ENCODE data around the gene RTL1. TPM values are rescaled to one million over a fixed set of nuclear protein-coding genes. Genes with fewer than 3 reads are reported as not detected.

RTL1 gene
- polyA plus RNA-seq, 1 of the 3 experiments (the other 2 are of a cell fraction) = 0.07 TPM

DNA sequence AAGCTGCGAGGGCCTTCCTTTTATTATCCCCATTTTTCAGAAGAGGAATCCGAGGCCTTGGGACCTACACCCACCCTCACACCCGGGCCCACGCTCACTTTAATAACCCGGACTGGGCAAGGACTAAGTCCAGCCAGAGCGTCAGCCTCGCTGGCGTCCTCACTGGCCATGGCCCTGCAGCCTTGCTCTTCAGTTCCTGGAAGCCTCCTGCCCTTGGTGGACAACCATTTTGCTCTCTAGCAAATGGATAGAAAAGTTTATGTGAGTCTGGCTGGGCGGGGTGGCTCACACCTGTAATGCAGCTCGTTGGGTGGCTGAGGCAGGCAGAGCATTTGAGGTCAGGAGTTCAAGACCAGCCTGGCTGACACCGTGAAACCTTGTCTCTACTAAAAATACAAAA, 9.8 kb downstream of the RTL1 start:
- CTCF ChIA-PET = interaction anchor here (1.2 to 1.4 kb wide), 2 partner anchors 165 to 341 kb away, joined by 3 to 4 read pairs; no protein-coding TSS in a partner anchor
- no peaks in the 10 kb centered on the region for H3K36me3 ChIP-seq (replicated peaks in 1 of 2; ENCODE audit: control insufficient read depth in 1 of 2, insufficient read depth in 2 of 2, low read length in 1 of 2)
- no peak overlapping the region for H3K9ac ChIP-seq
- POLR2A ChIA-PET = no interaction called here
- 44% methylated on average over 11 of the region's 11 CpGs for WGBS (ENCODE audit: low lambda C conversion rate)
- no peaks in the 10 kb centered on the region for H3F3A ChIP-seq (replicated peaks; ENCODE audit: insufficient read depth)
- no peak overlapping the region for H3K4me2 ChIP-seq
- no peaks in the 10 kb centered on the region for H4K20me1 ChIP-seq (ENCODE audit: insufficient read depth)
- H3K79me2 ChIP-seq (ENCODE audit: insufficient read depth) = no peaks in the 10 kb centered on the region
- H2AFZ ChIP-seq (ENCODE audit: low read depth) = no peak overlapping the region
- no peaks in the 10 kb centered on the region for H3K9me3 ChIP-seq
- H3K4me1 ChIP-seq (ENCODE audit: control insufficient read depth in 1 of 2, insufficient read depth in 2 of 2, low read depth in 1 of 2, low read length in 1 of 2) = peaks cover 0 to 76% of the 10 kb centered on the region in 2 experiments; a peak in 3 of 4 replicates
- H3K9me2 ChIP-seq = no peaks in the 10 kb centered on the region
- H3K27ac ChIP-seq (ENCODE audit: low read depth in 2 of 2, low read length in 1 of 2) = no peak overlapping the region; a peak in 1 of 4 replicates
- no peak for DNase-seq
- H3K4me3 ChIP-seq (ENCODE audit: low read depth in 2 of 2, low read length in 1 of 2) = no peak overlapping the region
- H3K27me3 ChIP-seq (ENCODE audit: insufficient read depth) = no peaks in the 10 kb centered on the region
- no peak for TF ChIP-seq EZH2phosphoT487 (IDR thresholded peaks at IDR 0.05; ENCODE audit: borderline replicate concordance, low read depth)
- TF ChIP-seq, protein P1, sequence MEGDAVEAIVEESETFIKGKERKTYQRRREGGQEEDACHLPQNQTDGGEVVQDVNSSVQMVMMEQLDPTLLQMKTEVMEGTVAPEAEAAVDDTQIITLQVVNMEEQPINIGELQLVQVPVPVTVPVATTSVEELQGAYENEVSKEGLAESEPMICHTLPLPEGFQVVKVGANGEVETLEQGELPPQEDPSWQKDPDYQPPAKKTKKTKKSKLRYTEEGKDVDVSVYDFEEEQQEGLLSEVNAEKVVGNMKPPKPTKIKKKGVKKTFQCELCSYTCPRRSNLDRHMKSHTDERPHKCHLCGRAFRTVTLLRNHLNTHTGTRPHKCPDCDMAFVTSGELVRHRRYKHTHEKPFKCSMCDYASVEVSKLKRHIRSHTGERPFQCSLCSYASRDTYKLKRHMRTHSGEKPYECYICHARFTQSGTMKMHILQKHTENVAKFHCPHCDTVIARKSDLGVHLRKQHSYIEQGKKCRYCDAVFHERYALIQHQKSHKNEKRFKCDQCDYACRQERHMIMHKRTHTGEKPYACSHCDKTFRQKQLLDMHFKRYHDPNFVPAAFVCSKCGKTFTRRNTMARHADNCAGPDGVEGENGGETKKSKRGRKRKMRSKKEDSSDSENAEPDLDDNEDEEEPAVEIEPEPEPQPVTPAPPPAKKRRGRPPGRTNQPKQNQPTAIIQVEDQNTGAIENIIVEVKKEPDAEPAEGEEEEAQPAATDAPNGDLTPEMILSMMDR (IDR thresholded peaks at IDR 0.05) = no peak

GRCh38 chr14:100893228-100893601, 10.3 kb downstream of the RTL1 start:
- Histone ChIP-seq H3K36me3 (replicated peaks in 1 of 2; ENCODE audit: control insufficient read depth in 1 of 2, insufficient read depth in 2 of 2, low read length in 1 of 2) (no peaks in the 10 kb centered on the region), H3K27ac (ENCODE audit: low read depth in 2 of 2, low read length in 1 of 2) (peak overlapping the region in 1 of 2 experiments; percentile 43; a peak in 1 of 4 replicates), H3K79me2 (ENCODE audit: insufficient read depth) (no peaks in the 10 kb centered on the region), H3K9ac (no peak overlapping the region), H3K4me2 (no peak overlapping the region), H2AFZ (ENCODE audit: low read depth) (no peak overlapping the region), H3K9me2 (no peaks in the 10 kb centered on the region), H3F3A (replicated peaks; ENCODE audit: insufficient read depth) (no peaks in the 10 kb centered on the region), H3K9me3 (no peaks in the 10 kb centered on the region), H3K27me3 (ENCODE audit: insufficient read depth) (no peaks in the 10 kb centered on the region), H3K4me1 (ENCODE audit: control insufficient read depth in 1 of 2, insufficient read depth in 2 of 2, low read depth in 1 of 2, low read length in 1 of 2) (peaks cover under 1 to 71% of the 10 kb centered on the region in 2 experiments; a peak in 3 of 4 replicates), H4K20me1 (ENCODE audit: insufficient read depth) (no peaks in the 10 kb centered on the region), H3K4me3 (ENCODE audit: low read depth in 2 of 2, low read length in 1 of 2) (no peak overlapping the region)
- TF ChIP-seq, protein P2, sequence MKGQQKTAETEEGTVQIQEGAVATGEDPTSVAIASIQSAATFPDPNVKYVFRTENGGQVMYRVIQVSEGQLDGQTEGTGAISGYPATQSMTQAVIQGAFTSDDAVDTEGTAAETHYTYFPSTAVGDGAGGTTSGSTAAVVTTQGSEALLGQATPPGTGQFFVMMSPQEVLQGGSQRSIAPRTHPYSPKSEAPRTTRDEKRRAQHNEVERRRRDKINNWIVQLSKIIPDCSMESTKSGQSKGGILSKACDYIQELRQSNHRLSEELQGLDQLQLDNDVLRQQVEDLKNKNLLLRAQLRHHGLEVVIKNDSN (IDR thresholded peaks at IDR 0.05; ENCODE audit: borderline replicate concordance, low read depth) = no peak
- TF ChIP-seq GATA2 (CRISPR knock-in tag; IDR thresholded peaks at IDR 0.05) (no peak), PBX3 (IDR thresholded peaks at IDR 0.05) (no peak)
- 47% methylated on average over 8 of the region's 8 CpGs for WGBS (ENCODE audit: low lambda C conversion rate)
- no peak for DNase-seq
- POLR2A ChIA-PET = no interaction called here
- CTCF ChIA-PET = interaction anchor here (1.4 kb wide), 1 partner anchor 342 kb away, joined by 4 read pairs; no protein-coding TSS in a partner anchor
